GM12878 (cell line): ENCODE data around the gene SLC17A6. TPM values are rescaled to one million over a fixed set of nuclear protein-coding genes. Genes with fewer than 3 reads are reported as not detected.

Experiments
- ATAC-seq: fragments of 200-7000 bp; cut with Tn5 transposase; 3 replicates; pipeline ENCODE4 v1.9.1; 2020; ENCODE audit warnings: mild to moderate bottlenecking, moderate library complexity
- BruUV-seq: library from RNA; stranded (reverse); fragments of 400-500 nt; replicated peaks from 2 replicates; lab custom pipeline; 2021; lab: Mats Ljungman, UMichigan
- CTCF ChIA-PET: fragments of 300-600 bp; sonication (Branson Sonifier 250); formaldehyde crosslinking; extraction: SDS; loops from one replicate; lab custom pipeline; 2021; ENCODE audit warnings: inconsistent platforms; lab: Yijun Ruan, JAX
- POLR2A ChIA-PET: fragments of 350-600 bp; formaldehyde crosslinking; extraction: SDS; loops from one replicate; lab custom pipeline; 2021; ENCODE audit warnings: inconsistent platforms; lab: Charles Lee
- RAD21 ChIA-PET: fragments of 300-600 bp; sonication (Branson Sonifier 250); formaldehyde crosslinking; loops from one replicate; lab custom pipeline; 2023; ENCODE audit warnings: antibody characterized with exemption; ENCODE audit not compliant: unreplicated experiment; lab: Charles Lee
- SMC1A ChIA-PET: fragments of 300-600 bp; sonication (Branson Sonifier 250); formaldehyde crosslinking; loops from one replicate; lab custom pipeline; 2023; ENCODE audit not compliant: unreplicated experiment, uncharacterized antibody; lab: Charles Lee
- DNase-seq: peaks from one replicate; pipeline ENCODE4 v3.0.0-alpha.2; 2011; ENCODE audit warnings: low read depth, low spot score
- FAIRE-seq: peaks from 3 replicates; lab custom pipeline; 2011; peaks lifted over from hg19 to GRCh38; lab: Jason Lieb, UNC
- H2AFZ ChIP-seq: 2 replicates; pipeline ENCODE4 v1.6.0; 2011; ENCODE audit warnings: low read depth, low read length, control low read depth; ENCODE audit not compliant: control insufficient read depth
- H3K27ac ChIP-seq: 2 replicates; pipeline ENCODE4 v1.5.1; 2011; ENCODE audit warnings: control low read depth; ENCODE audit not compliant: control insufficient read depth, insufficient read depth
- H3K27me3 ChIP-seq, 2 experiments: replicated peaks in 1 of 2; 2 replicates each; pipeline versions ENCODE4 v1.6.0 to v1.6.1; 2011; ENCODE audit warnings: low read length in 1 of 2; ENCODE audit not compliant: control insufficient read depth in 2 of 2, insufficient read depth in 2 of 2
- H3K36me3 ChIP-seq, 2 experiments: 2 replicates each; pipeline ENCODE4 v1.5.1; 2011; ENCODE audit warnings: low read length in 1 of 2; ENCODE audit not compliant: control insufficient read depth in 2 of 2, insufficient read depth in 2 of 2
- H3K4me1 ChIP-seq: 2 replicates; pipeline ENCODE4 v1.6.1; 2011; ENCODE audit warnings: mild to moderate bottlenecking, low read length, moderate library complexity, mixed read lengths; ENCODE audit not compliant: control insufficient read depth, insufficient read depth
- H3K4me2 ChIP-seq: 2 replicates; pipeline ENCODE4 v1.6.0; 2011; ENCODE audit warnings: control low read depth; ENCODE audit not compliant: control insufficient read depth, insufficient read depth
- H3K4me3 ChIP-seq: fragments of 200-600 bp; sonication (generic); 2 replicates; pipeline ENCODE4 v1.5.1; 2016
- H3K79me2 ChIP-seq: 2 replicates; pipeline ENCODE4 v1.6.0; 2011; ENCODE audit warnings: low read length; ENCODE audit not compliant: control insufficient read depth, insufficient read depth
- H3K9ac ChIP-seq: 2 replicates; pipeline ENCODE4 v1.8.0; 2011; ENCODE audit warnings: low read length, control low read depth, mixed read lengths; ENCODE audit not compliant: control insufficient read depth, insufficient read depth
- H3K9me3 ChIP-seq: replicated peaks from 3 replicates; pipeline ENCODE4 v1.5.1; 2011; ENCODE audit warnings: mild to moderate bottlenecking, low read length; ENCODE audit not compliant: control insufficient read depth, insufficient read depth
- H4K20me1 ChIP-seq: 2 replicates; pipeline ENCODE4 v1.6.0; 2011; ENCODE audit not compliant: control insufficient read depth, insufficient read depth
- CHD1 ChIP-seq: IDR thresholded peaks from 2 replicates; pipeline ENCODE4 v1.6.1; 2012; ENCODE audit warnings: low read depth, low read length, improper control_type of control experiment
- CHD4 ChIP-seq: fragments of 200-600 bp; sonication (generic); IDR thresholded peaks from 2 replicates; pipeline ENCODE4 v1.6.1; 2016; ENCODE audit warnings: mild to moderate bottlenecking
- DPF2 ChIP-seq: fragments of 450-650 bp; IDR thresholded peaks from 2 replicates; pipeline ENCODE4 v1.6.1; 2017; ENCODE audit warnings: mild to moderate bottlenecking
- ELK1 ChIP-seq: IDR thresholded peaks from 2 replicates; pipeline ENCODE4 v1.6.1; 2012; ENCODE audit warnings: low read depth, low read length, improper control_type of control experiment
- EZH2 ChIP-seq: IDR thresholded peaks from 2 replicates; pipeline ENCODE4 v1.6.1; 2012; ENCODE audit warnings: low read depth, mild to moderate bottlenecking, control low read depth, inconsistent platforms, low read length, borderline replicate concordance; ENCODE audit not compliant: control insufficient read depth
- NR2C1 ChIP-seq: fragments of 450-650 bp; IDR thresholded peaks from 2 replicates; pipeline ENCODE4 v1.6.1; 2017; ENCODE audit warnings: antibody characterized with exemption, mild to moderate bottlenecking, moderate library complexity
- POLR2AphosphoS5 ChIP-seq: IDR thresholded peaks from 2 replicates; pipeline ENCODE4 v1.6.1; 2011; ENCODE audit warnings: mild to moderate bottlenecking, low read length, inconsistent platforms
- RB1 ChIP-seq: fragments of 450-650 bp; formaldehyde crosslinking; IDR thresholded peaks from 2 replicates; pipeline ENCODE4 v1.6.1; 2017; ENCODE audit warnings: mild to moderate bottlenecking, borderline replicate concordance
- RELA ChIP-seq: fragments of 450-650 bp; IDR thresholded peaks from 2 replicates; pipeline ENCODE4 v1.8.0; 2014; ENCODE audit warnings: borderline replicate concordance; ENCODE audit not compliant: partially characterized antibody
- RELB ChIP-seq: fragments of 450-650 bp; IDR thresholded peaks from 2 replicates; pipeline ENCODE4 v1.6.1; 2017; ENCODE audit warnings: low read depth, mild to moderate bottlenecking, moderate library complexity
- RUNX3 ChIP-seq: IDR thresholded peaks from 2 replicates; pipeline ENCODE4 v1.6.1; 2012; ENCODE audit warnings: low read length, inconsistent platforms
- SP1 ChIP-seq: IDR thresholded peaks from one replicate; pipeline ENCODE4 v1.6.1; 2011; ENCODE audit warnings: low read depth, low read length
- TAF1 ChIP-seq: IDR thresholded peaks from 2 replicates; pipeline ENCODE4 v1.6.1; 2011; ENCODE audit warnings: mild to moderate bottlenecking, low read depth, low read length, borderline replicate concordance
- USF2 ChIP-seq: IDR thresholded peaks from 2 replicates; pipeline ENCODE4 v1.6.1; 2011; ENCODE audit warnings: low read depth, low read length, improper control_type of control experiment, borderline replicate concordance
- YY1 ChIP-seq: IDR thresholded peaks from 2 replicates; pipeline ENCODE4 v1.6.1; 2011; ENCODE audit warnings: low read depth, mild to moderate bottlenecking, low read length
- WGBS: methylation state at CpG from one replicate; pipeline ENCODE4 v1.1.6; 2016; ENCODE audit warnings: low lambda C conversion rate; ENCODE audit not compliant: insufficient replicate concordance, insufficient coverage; ENCODE audit errors: missing lambda C conversion rate; 5-methylcytosine and 5-hydroxymethylcytosine counted together
- in situ Hi-C: fragments of 300-500 bp; cut with MboI; formaldehyde crosslinking; loops from 9 replicates; pipeline ENCODE4 v1.14.3; 2018; ENCODE audit warnings: mixed read lengths
- intact Hi-C: fragments of 100-400 bp; cut with micrococcal nuclease; formaldehyde crosslinking; loops from one replicate; pipeline ENCODE4 v1.14.2; 2022; ENCODE audit not compliant: unreplicated experiment
- polyA plus RNA-seq, 11 experiments: library from polyadenylated mRNA; depleted of rRNA in 4 of 11; unstranded in 6 of 11; stranded (reverse) in 5 of 11; fragments of >200 nt; fragmentation: Nextera tagmentation in 4 of 11; fragmentation: Illumina TruSeq in 1 of 11; extraction: Ambion mirVana in 4 of 11; extraction: Trizol in 1 of 11; gene quantifications; 1 replicate in 1 of 11; 2 replicates in 10 of 11; pipeline versions ENCODE4 v1.2.1 to v1.2.3, GENCODE V29; 2011 to 2016; ENCODE audit warnings: inconsistent platforms in 2 of 11, missing spikeins in 2 of 11, low read depth in 1 of 11
- total RNA-seq, 4 experiments: library from RNA; depleted of rRNA in 3 of 4; stranded (reverse); fragments of >200 nt in 3 of 4; fragmentation: Illumina TruSeq in 1 of 4; extraction: Trizol in 1 of 4; gene quantifications; 2 replicates each; pipeline versions ENCODE4 v1.2.1 to v1.2.3, GENCODE V29; 2013 to 2021

SLC17A6 gene
- total and polyA plus RNA-seq, 10 of the 15 experiments (the other 5 are each of a cell fraction or from before 2014, with no cell fraction given), result not detected

- POLR2A ChIA-PET, result no interaction called here
- Histone ChIP-seq H3K36me3 (no peaks in the 10 kb centered on the region), H4K20me1 (no peaks in the 10 kb centered on the region), H3K79me2 (no peaks in the 10 kb centered on the region), H3K9ac (no peak overlapping the region), H2AFZ (no peak overlapping the region), H3K27ac (no peak overlapping the region), H3K9me3 (no peaks in the 10 kb centered on the region), H3K27me3 (peaks cover 16 to 23% of the 10 kb centered on the region in 2 experiments), H3K4me2 (no peak overlapping the region), H3K4me3 (no peak overlapping the region), H3K4me1 (no peaks in the 10 kb centered on the region)
- ATAC-seq, result no peak
- FAIRE-seq, result no peak
- SMC1A ChIA-PET, result no interaction called here
- intact Hi-C loops, result no loop called here
- in situ Hi-C loops, result no loop called here
- no TSS peak for BruUV-seq
- no peak for DNase-seq
- CTCF ChIA-PET, result no interaction called here
- no peak for TF ChIP-seq ELK1
- TF ChIP-seq RB1, result no peak
- TF ChIP-seq YY1, result no peak
- RAD21 ChIA-PET, result no interaction called here
These were observed 8.1 kb downstream of the SLC17A6 start for GRCh38 chr11:22346282-22346681.

- H3K9me3 ChIP-seq, result no peaks in the 10 kb centered on the region
- peaks cover 7 to 14% of the 10 kb centered on the region in 2 experiments for H3K27me3 ChIP-seq
- H3K27ac ChIP-seq, result no peak overlapping the region
- H3K36me3 ChIP-seq, result no peaks in the 10 kb centered on the region
- SMC1A ChIA-PET, result interaction anchor here (0.9 kb wide), 1 partner anchor 10 kb away, joined by 3 read pairs; no protein-coding TSS in a partner anchor
- POLR2A ChIA-PET, result no interaction called here
- H3K4me1 ChIP-seq, result no peaks in the 10 kb centered on the region
- DNase-seq (no peak), FAIRE-seq (no peak), ATAC-seq (no peak)
- H4K20me1 ChIP-seq, result no peaks in the 10 kb centered on the region
- H3K9ac ChIP-seq, result no peak overlapping the region
- H3K4me3 ChIP-seq, result no peak overlapping the region
- CTCF ChIA-PET, result interaction anchor here (1.0 kb wide), 1 partner anchor 9 kb away, joined by 4 read pairs; no protein-coding TSS in a partner anchor
- H3K4me2 ChIP-seq, result no peak overlapping the region
- WGBS, result 51% methylated on average over 4 of the region's 4 CpGs
- no TSS peak for BruUV-seq
- no peaks in the 10 kb centered on the region for H3K79me2 ChIP-seq
- in situ Hi-C loops (no loop called here), intact Hi-C loops (no loop called here)
- H2AFZ ChIP-seq, result no peak overlapping the region
- RAD21 ChIA-PET, result no interaction called here
- TF ChIP-seq CHD1, result no peak
- no peak for TF ChIP-seq EZH2
- TF ChIP-seq RUNX3, result no peak
- no peak for TF ChIP-seq POLR2AphosphoS5
- no peak for TF ChIP-seq CHD4
- no peak for TF ChIP-seq USF2
- TF ChIP-seq RELA, result no peak
- no peak for TF ChIP-seq TAF1
- TF ChIP-seq SP1, result no peak
- no peak for TF ChIP-seq RB1
- TF ChIP-seq DPF2, result no peak
- TF ChIP-seq RELB, result no peak
- no peak for TF ChIP-seq NR2C1
These were observed 9.8 kb downstream of the SLC17A6 start for GRCh38 chr11:22347857-22348487.
